HepG2 (cell line): ENCODE results near the gene RPS27A. TPM values are rescaled to one million over a fixed set of nuclear protein-coding genes. Genes with fewer than 3 reads are reported as not detected.

Experiments used
- ATAC-seq: fragments of 200-7000 bp; cut with Tn5 transposase; 3 replicates; pipeline ENCODE4 v1.9.1; 2020; ENCODE audit warnings: mild to moderate bottlenecking, moderate library complexity
- BruUV-seq: library from RNA; stranded (reverse); fragments of 400-500 nt; replicated peaks from 2 replicates; lab custom pipeline; 2021; lab: Mats Ljungman, UMichigan
- CTCF ChIA-PET: fragments of 300-600 bp; formaldehyde crosslinking; extraction: SDS; loops from one replicate; lab custom pipeline; 2021; ENCODE audit warnings: low total read pairs, inconsistent platforms, low intra/inter-chr PET ratio; lab: Yijun Ruan, JAX
- POLR2A ChIA-PET: fragments of 350-600 bp; sonication (Branson Sonifier 250); formaldehyde crosslinking; loops from one replicate; lab custom pipeline; 2020; ENCODE audit warnings: antibody characterized with exemption, inconsistent platforms; lab: Yijun Ruan, JAX
- DNase-seq: peaks from one replicate; pipeline ENCODE4 v3.0.0-alpha.2; 2015; ENCODE audit warnings: low spot score
- FAIRE-seq: peaks from 3 replicates; lab custom pipeline; 2011; peaks lifted over from hg19 to GRCh38; lab: Jason Lieb, UNC
- H2AFZ ChIP-seq: one replicate; pipeline ENCODE4 v1.6.1; 2011; ENCODE audit warnings: low read length, inconsistent platforms
- H3K27ac ChIP-seq: fragments of 300-600 bp; 3 replicates; pipeline ENCODE4 v1.8.0; 2011; ENCODE audit warnings: mixed run types, mild to moderate bottlenecking, mixed read lengths, low read length, inconsistent platforms; ENCODE audit not compliant: insufficient read depth; ENCODE audit errors: extremely low read length
- H3K27me3 ChIP-seq, 2 experiments: fragments of 200-600 bp in 1 of 2; 2 replicates in 1 of 2; 3 replicates in 1 of 2; pipeline versions ENCODE4 v1.6.0 to v1.8.0; 2011; ENCODE audit warnings: low read length in 2 of 2, mild to moderate bottlenecking in 2 of 2, moderate library complexity in 2 of 2, inconsistent platforms in 1 of 2; ENCODE audit not compliant: insufficient read depth in 2 of 2, control insufficient read depth in 1 of 2
- H3K36me3 ChIP-seq, 2 experiments: fragments of 200-600 bp in 1 of 2; replicated peaks in 1 of 2; 2 replicates in 1 of 2; 3 replicates in 1 of 2; pipeline versions ENCODE4 v1.5.1 to v1.8.0; 2011; ENCODE audit warnings: low read length in 2 of 2, inconsistent platforms in 1 of 2; ENCODE audit not compliant: insufficient read depth in 2 of 2, control insufficient read depth in 1 of 2
- H3K4me1 ChIP-seq: 2 replicates; pipeline ENCODE4 v1.5.1; 2012; ENCODE audit warnings: low read length, inconsistent platforms; ENCODE audit not compliant: insufficient read depth
- H3K4me2 ChIP-seq: 2 replicates; pipeline ENCODE4 v1.6.0; 2011; ENCODE audit warnings: low read depth, low read length, inconsistent platforms
- H3K4me3 ChIP-seq, 3 experiments: fragments of 200-600 bp in 1 of 3; sonication (generic), shearing (Covaris generic) in 1 of 3; replicated peaks in 1 of 3; 2 replicates each; pipeline ENCODE4 v1.5.1; 2011 to 2016; ENCODE audit warnings: low read length in 3 of 3, inconsistent platforms in 2 of 3, low read depth in 2 of 3, mild to moderate bottlenecking in 2 of 3, control low read depth in 1 of 3, mixed read lengths in 1 of 3; ENCODE audit not compliant: insufficient read depth in 1 of 3
- H3K79me2 ChIP-seq: one replicate; pipeline ENCODE4 v1.6.1; 2011; ENCODE audit warnings: low read length, inconsistent platforms; ENCODE audit not compliant: insufficient read depth
- H3K9ac ChIP-seq: 2 replicates; pipeline ENCODE4 v1.6.0; 2011; ENCODE audit warnings: mild to moderate bottlenecking, low read depth, low read length, inconsistent platforms; ENCODE audit not compliant: insufficient read depth
- H3K9me3 ChIP-seq: 2 replicates; pipeline ENCODE4 v1.5.1; 2012; ENCODE audit warnings: mild to moderate bottlenecking, low read length
- H4K20me1 ChIP-seq: 2 replicates; pipeline ENCODE4 v1.6.0; 2011; ENCODE audit warnings: inconsistent platforms, mild to moderate bottlenecking, low read length, moderate library complexity; ENCODE audit not compliant: insufficient read depth
- AKNA ChIP-seq: sonication (generic); formaldehyde crosslinking; IDR thresholded peaks from 2 replicates; pipeline ENCODE4 v1.4.0; 2020; ENCODE audit warnings: missing genetic modification reagents, borderline replicate concordance
- FOXO1 ChIP-seq: sonication (generic); formaldehyde crosslinking; IDR thresholded peaks from 2 replicates; pipeline ENCODE4 v1.4.0; 2020; ENCODE audit warnings: missing genetic modification reagents
- HNRNPLL ChIP-seq: fragments of 200-400 bp; formaldehyde crosslinking; IDR thresholded peaks from 2 replicates; pipeline ENCODE4 v1.6.1; 2017; ENCODE audit warnings: mild to moderate bottlenecking, low read depth, low read length; ENCODE audit not compliant: poor library complexity, severe bottlenecking
- KMT2A ChIP-seq: sonication (generic); formaldehyde crosslinking; IDR thresholded peaks from 2 replicates; pipeline ENCODE4 v1.4.0; 2020; ENCODE audit warnings: missing genetic modification reagents
- LRRFIP1 ChIP-seq: sonication (generic); formaldehyde crosslinking; conservative IDR thresholded peaks from 2 replicates; pipeline ENCODE4 v1.4.0; 2020; ENCODE audit warnings: missing genetic modification reagents
- NR2F1 ChIP-seq, 2 experiments: fragments of 450-650 bp in 1 of 2; formaldehyde crosslinking in 1 of 2; IDR thresholded peaks; 2 replicates each; pipeline versions ENCODE4 v1.5.0 to v1.6.1; 2016 to 2020; ENCODE audit warnings: mild to moderate bottlenecking in 1 of 2, missing compliant biosample characterization in 1 of 2, missing genetic modification reagents in 1 of 2, moderate library complexity in 1 of 2
- PAWR ChIP-seq: sonication (generic); formaldehyde crosslinking; IDR thresholded peaks from 2 replicates; pipeline ENCODE4 v1.4.0; 2020; ENCODE audit warnings: missing genetic modification reagents, mild to moderate bottlenecking, borderline replicate concordance
- RBM22 ChIP-seq: fragments of 200-400 bp; formaldehyde crosslinking; optimal IDR thresholded peaks from 2 replicates; pipeline ENCODE3; 2017; ENCODE audit warnings: mild to moderate bottlenecking, low read length, moderate library complexity
- ZC3H13 ChIP-seq: sonication (generic); formaldehyde crosslinking; IDR thresholded peaks from 2 replicates; pipeline ENCODE4 v1.8.1; 2023; ENCODE audit warnings: mild to moderate bottlenecking, missing genetic modification reagents, moderate library complexity
- ZFY ChIP-seq: sonication (generic); formaldehyde crosslinking; IDR thresholded peaks from 2 replicates; pipeline ENCODE4 v1.4.0; 2020; ENCODE audit warnings: missing genetic modification reagents
- ZNF382 ChIP-seq: sonication (generic); formaldehyde crosslinking; IDR thresholded peaks from 2 replicates; pipeline ENCODE4 v1.5.0; 2020; ENCODE audit warnings: missing genetic modification reagents, mild to moderate bottlenecking, borderline replicate concordance
- ZNF563 ChIP-seq: sonication (generic); formaldehyde crosslinking; IDR thresholded peaks from 2 replicates; pipeline ENCODE4 v1.8.0; 2022; ENCODE audit warnings: mild to moderate bottlenecking, moderate library complexity, missing genetic modification reagents
- WGBS: methylation state at CpG from one replicate; pipeline ENCODE4 v1.1.6; 2017; ENCODE audit warnings: low lambda C conversion rate; 5-methylcytosine and 5-hydroxymethylcytosine counted together
- in situ Hi-C: cut with HindIII; loops from 2 replicates; pipeline ENCODE4 v1.10.0; 2017; ENCODE audit warnings: low pct_unique_long_range_greater_than_20kb; ENCODE audit not compliant: extremely low pct_ligation_motif_present
- intact Hi-C: fragments of 100-400 bp; cut with micrococcal nuclease; formaldehyde crosslinking; loops from one replicate; pipeline ENCODE4 v1.10.0; 2022; ENCODE audit not compliant: unreplicated experiment
- polyA plus RNA-seq, 8 experiments: library from polyadenylated mRNA; depleted of rRNA in 3 of 8; stranded (reverse) in 7 of 8; unstranded in 1 of 8; fragments of >200 nt; fragmentation: Illumina TruSeq in 4 of 8; extraction: Trizol in 4 of 8; gene quantifications; 2 replicates each; pipeline versions ENCODE4 v1.2.1 to v1.2.3, GENCODE V29; 2011 to 2016; ENCODE audit warnings: low read depth in 4 of 8, missing spikeins in 1 of 8, mixed read lengths in 1 of 8; ENCODE audit not compliant: insufficient read depth in 1 of 8
- total RNA-seq, 5 experiments: library from RNA; depleted of rRNA; stranded (reverse); fragments of >200 nt; fragmentation: Illumina TruSeq; extraction: Trizol; gene quantifications; 2 replicates each; pipeline ENCODE4 v1.2.3, GENCODE V29; 2016; ENCODE audit warnings: low read depth in 1 of 5
- TF ChIP-seq, protein P1 (sequence below): sonication (generic); formaldehyde crosslinking; IDR thresholded peaks from 2 replicates; pipeline ENCODE4 v1.4.0; 2020; ENCODE audit warnings: missing genetic modification reagents; ENCODE audit errors: not compliant biosample characterization

The RPS27A gene
- total and polyA plus RNA-seq, 2 of the 13 experiments (the other 11 are each of a cell fraction or from before 2014, with no cell fraction given) = 2,779 to 3,269 TPM

DNA sequence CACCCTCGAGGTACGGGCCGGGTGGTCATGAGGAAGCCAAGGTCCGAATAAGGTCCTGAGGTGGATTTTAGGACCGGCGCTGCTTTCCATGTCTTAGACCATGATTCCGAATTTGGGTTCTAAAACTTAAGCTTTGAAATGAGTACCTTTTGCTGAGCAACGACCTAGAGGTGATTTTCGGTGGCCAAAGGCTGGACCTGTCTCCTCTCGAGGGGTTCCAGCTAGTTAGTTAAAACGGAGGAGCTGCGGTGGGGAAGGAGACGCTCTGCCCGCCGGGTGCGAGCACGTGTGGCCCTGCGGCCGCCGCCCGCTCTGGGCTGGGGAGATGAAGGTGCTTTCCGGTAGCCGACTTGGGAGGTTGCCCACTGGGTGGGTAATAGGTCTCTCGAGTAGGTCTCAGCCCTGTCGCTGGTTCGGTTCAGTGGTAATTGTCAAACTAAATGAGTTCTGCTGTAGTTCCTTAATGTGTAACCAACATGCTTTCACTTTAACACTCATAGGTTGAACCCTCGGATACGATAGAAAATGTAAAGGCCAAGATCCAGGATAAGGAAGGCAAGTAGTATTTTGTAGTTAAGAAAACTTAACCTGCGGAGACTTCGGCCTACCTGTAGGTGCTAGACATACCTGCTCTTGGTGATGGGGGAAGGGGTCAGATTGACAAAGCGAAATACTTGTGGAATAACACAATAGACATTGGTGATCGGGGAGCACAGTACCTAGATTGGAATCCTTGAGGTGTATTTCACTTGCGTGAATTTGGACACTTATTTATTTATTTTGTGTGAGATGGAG lies 572 bp downstream of the RPS27A start:
- in situ Hi-C loops = loop anchor here (5.0 kb wide), 1 partner anchor 34 kb away; the partner anchor contains the start of gene MTIF2
- BruUV-seq = TSS peak; percentile 69
- Histone ChIP-seq H3K4me2 (peak overlapping the region; percentile 81), H3K79me2 (peaks cover 42% of the 10 kb centered on the region), H3K9ac (peak overlapping the region; percentile 99), H3K36me3 (peaks cover 4 to 25% of the 10 kb centered on the region in 2 experiments; a peak in 4 of 5 replicates), H4K20me1 (peaks cover 13% of the 10 kb centered on the region), H3K4me3 (peak overlapping the region; percentile 82 to 95 (median 93)), H3K4me1 (peaks cover 53% of the 10 kb centered on the region), H3K27ac (peak overlapping the region; percentile 98), H3K9me3 (no peaks in the 10 kb centered on the region), H2AFZ (peak overlapping the region; percentile 100), H3K27me3 (no peaks in the 10 kb centered on the region; a peak in 1 of 5 replicates)
- WGBS = under 1% methylated on average over 31 of the region's 33 CpGs
- POLR2A ChIA-PET = interaction anchor here (0.6 to 1.3 kb wide), 22 partner anchors 8 to 286 kb away, joined by 3 to 13 read pairs (median 4); partner anchors contain the start of genes CFAP36 and RTN4
- ATAC-seq (peak; percentile 14), FAIRE-seq (no peak), DNase-seq (no peak)
- intact Hi-C loops = loop anchor here (1.0 to 10.0 kb wide), 5 partner anchors 36 to 282 kb away; partner anchors contain the start of genes CCDC88A, CFAP36, MTIF2 and RTN4
- CTCF ChIA-PET = no interaction called here
- 0 out of 2 replicates have a peak, but pooled peaks have one; percentile 24 for TF ChIP-seq ZC3H13 (CRISPR knock-in tag)
- peak; percentile 14; the same call in 1 of the 2 replicates for TF ChIP-seq KMT2A (CRISPR knock-in tag)
- TF ChIP-seq AKNA (CRISPR knock-in tag) = peak; percentile 44; the same call in 1 of the 2 replicates
- no peak for TF ChIP-seq NR2F1 (CRISPR knock-in tag; IDR thresholded peaks at IDR 0.05)
- TF ChIP-seq ZFY = peak; percentile 19
- TF ChIP-seq, protein P1, sequence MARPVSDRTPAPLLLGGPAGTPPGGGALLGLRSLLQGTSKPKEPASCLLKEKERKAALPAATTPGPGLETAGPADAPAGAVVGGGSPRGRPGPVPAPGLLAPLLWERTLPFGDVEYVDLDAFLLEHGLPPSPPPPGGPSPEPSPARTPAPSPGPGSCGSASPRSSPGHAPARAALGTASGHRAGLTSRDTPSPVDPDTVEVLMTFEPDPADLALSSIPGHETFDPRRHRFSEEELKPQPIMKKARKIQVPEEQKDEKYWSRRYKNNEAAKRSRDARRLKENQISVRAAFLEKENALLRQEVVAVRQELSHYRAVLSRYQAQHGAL (CRISPR knock-in tag) = peak; percentile 81
- TF ChIP-seq FOXO1 (CRISPR knock-in tag) = peak; percentile 1; the same call in 1 of the 2 replicates
- TF ChIP-seq ZNF563 = 0 out of 2 replicates have a peak, but pooled peaks have one; percentile 1
- peak; percentile 42 for TF ChIP-seq HNRNPLL
- TF ChIP-seq PAWR (CRISPR knock-in tag) = peak; percentile 91; the same call in 1 of the 2 replicates
- no peak for TF ChIP-seq LRRFIP1 (CRISPR knock-in tag)
- TF ChIP-seq RBM22 = peak; percentile 24
- TF ChIP-seq ZNF382 (CRISPR knock-in tag) = no peak
